Fibroblast of the aortic adventitia (primary cell): ENCODE measurements around the gene NECAB3. TPM values are rescaled to one million over a fixed set of nuclear protein-coding genes. Genes with fewer than 3 reads are reported as not detected.

Experiments used
- DNase-seq: peaks from one replicate; pipeline ENCODE4 v3.0.0-alpha.2; 2010; ENCODE audit warnings: low read depth
- H3K4me3 ChIP-seq: 2 replicates; pipeline ENCODE4 v1.5.1; 2011; ENCODE audit warnings: low read depth, mild to moderate bottlenecking, control low read depth, low read length, moderate library complexity
- total RNA-seq: library from RNA; depleted of rRNA; stranded (reverse); fragments of >200 nt; gene quantifications from 2 replicates; pipeline ENCODE4 v1.2.3, GENCODE V29; 2012; ENCODE audit warnings: low replicate concordance
- TF ChIP-seq, protein P1 (sequence below): IDR thresholded peaks from 2 replicates; pipeline ENCODE4 v1.5.1; 2011; ENCODE audit warnings: mild to moderate bottlenecking, low read length, control low read depth, inconsistent platforms; ENCODE audit not compliant: insufficient read depth

NECAB3 gene
- total RNA-seq, 1 donor, result 17.6 TPM

- TF ChIP-seq, protein P1, sequence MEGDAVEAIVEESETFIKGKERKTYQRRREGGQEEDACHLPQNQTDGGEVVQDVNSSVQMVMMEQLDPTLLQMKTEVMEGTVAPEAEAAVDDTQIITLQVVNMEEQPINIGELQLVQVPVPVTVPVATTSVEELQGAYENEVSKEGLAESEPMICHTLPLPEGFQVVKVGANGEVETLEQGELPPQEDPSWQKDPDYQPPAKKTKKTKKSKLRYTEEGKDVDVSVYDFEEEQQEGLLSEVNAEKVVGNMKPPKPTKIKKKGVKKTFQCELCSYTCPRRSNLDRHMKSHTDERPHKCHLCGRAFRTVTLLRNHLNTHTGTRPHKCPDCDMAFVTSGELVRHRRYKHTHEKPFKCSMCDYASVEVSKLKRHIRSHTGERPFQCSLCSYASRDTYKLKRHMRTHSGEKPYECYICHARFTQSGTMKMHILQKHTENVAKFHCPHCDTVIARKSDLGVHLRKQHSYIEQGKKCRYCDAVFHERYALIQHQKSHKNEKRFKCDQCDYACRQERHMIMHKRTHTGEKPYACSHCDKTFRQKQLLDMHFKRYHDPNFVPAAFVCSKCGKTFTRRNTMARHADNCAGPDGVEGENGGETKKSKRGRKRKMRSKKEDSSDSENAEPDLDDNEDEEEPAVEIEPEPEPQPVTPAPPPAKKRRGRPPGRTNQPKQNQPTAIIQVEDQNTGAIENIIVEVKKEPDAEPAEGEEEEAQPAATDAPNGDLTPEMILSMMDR, result no peak
- no peak overlapping the region for H3K4me3 ChIP-seq
- no peak for DNase-seq
These were observed 13.6 kb downstream of the NECAB3 start for GRCh38 chr20:33660685-33661058.

GRCh38 chr20:33660035-33660684 is 14.1 kb downstream of the NECAB3 start:
- TF ChIP-seq, protein P1, result no peak
- no peak for DNase-seq
- H3K4me3 ChIP-seq, result no peak overlapping the region

DNA sequence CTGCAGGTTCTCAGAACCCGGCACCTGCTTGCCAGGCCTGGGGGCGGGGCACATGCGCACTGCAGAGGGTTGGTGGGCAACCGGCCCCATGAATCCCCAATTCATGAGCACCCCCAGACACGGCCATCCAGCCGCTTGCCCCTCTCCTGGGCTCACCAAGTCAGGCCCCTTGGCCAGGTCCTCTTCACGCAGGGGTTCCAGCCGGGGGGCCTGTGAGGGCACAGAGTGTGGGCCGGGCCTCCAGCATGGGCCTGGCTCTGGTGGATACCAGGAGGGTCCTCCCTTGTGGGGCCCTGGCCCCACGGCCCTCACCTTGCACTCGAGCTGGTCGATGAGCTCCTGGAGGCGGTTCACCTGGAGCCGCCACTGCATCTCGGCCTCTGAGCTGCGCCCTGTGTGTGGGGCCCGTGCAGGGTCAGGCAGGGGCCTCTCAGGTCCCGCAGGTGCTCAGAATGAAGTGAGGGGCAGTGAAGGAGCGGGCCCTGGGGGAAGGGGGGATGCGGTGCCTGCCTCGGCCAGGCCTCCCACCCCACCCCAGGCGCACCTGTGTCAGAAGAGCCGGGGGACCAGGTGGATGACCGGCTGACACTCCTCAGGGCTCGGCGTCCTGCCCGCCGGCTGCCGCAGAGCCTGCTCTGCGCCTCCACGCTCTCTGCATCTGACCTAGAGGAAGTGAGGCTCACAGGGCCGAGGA is 14.7 kb downstream of the NECAB3 start:
- TF ChIP-seq, protein P1, result no peak
- H3K4me3 ChIP-seq, result no peak overlapping the region
- DNase-seq, result no peak

DNA sequence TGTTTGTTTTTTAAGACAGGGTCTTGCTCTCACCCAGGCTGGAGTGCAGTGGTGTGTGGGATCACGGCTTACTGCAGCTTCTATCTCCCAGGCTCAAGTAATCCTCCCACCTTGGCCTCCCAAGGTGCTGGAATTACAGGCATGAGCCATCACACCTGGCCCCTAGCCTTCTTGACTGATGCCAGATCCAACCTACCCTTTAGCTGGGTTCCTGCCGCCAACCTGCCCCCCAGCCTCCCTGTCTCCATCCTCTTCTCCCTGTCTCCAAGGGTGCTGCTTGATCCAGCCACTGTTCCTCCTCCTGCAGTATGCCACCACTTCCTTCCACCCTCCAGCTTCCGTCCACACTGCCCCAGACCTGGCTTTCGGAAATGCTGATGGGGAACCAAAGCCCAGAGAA is 15.3 kb downstream of the NECAB3 start:
- DNase-seq, result no peak
- no peak overlapping the region for H3K4me3 ChIP-seq
- TF ChIP-seq, protein P1, result no peak

GRCh38 chr20:33658510-33658909 is 15.7 kb downstream of the NECAB3 start:
- H3K4me3 ChIP-seq, result no peak overlapping the region
- TF ChIP-seq, protein P1, result no peak
- no peak for DNase-seq

DNA sequence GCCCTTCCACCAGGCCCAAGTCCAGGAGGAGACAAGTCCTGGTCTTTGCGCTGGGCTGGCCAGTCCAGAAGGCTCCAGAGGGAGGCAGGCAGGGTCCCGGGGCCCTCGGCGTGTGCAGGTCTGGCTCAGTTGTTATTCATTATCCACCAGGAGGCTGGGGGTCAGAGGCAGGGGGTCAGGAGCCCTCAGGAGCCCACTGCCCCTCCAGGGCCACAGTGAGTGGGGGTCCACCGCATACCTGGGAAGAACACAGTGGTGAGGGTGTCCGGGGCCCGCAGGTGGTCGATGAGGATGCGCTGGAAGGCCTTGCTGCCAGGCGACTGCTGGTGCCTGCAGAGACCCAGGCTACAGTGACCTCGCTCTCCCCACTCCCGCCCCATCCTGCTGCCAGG is 16.5 kb downstream of the NECAB3 start:
- DNase-seq, result no peak
- no peak overlapping the region for H3K4me3 ChIP-seq
- TF ChIP-seq, protein P1, result no peak
